HEK293 (cell line): ENCODE measurements around the gene CREM.

Experiments used
- CTCF ChIA-PET: fragments of 350-600 bp; formaldehyde crosslinking; extraction: SDS; loops from one replicate; lab custom pipeline; 2021; ENCODE audit warnings: antibody characterized with exemption; lab: Yijun Ruan, JAX
- POLR2A ChIA-PET: fragments of 300-600 bp; formaldehyde crosslinking; extraction: SDS; loops from one replicate; lab custom pipeline; 2020; ENCODE audit warnings: antibody characterized with exemption, inconsistent platforms; lab: Yijun Ruan, JAX
- H3K27ac ChIP-seq: fragments of 200-500 bp; sonication (Bioruptor generic); 2 replicates; pipeline ENCODE4 v1.5.1; 2014; ENCODE audit warnings: low read depth, low read length, control low read depth, inconsistent platforms; ENCODE audit errors: extremely low read depth
- H3K36me3 ChIP-seq, 2 experiments: fragments of 200-500 bp in 1 of 2; sonication (Bioruptor generic) in 1 of 2; 1 replicate in 1 of 2; 2 replicates in 1 of 2; pipeline ENCODE4 v1.5.1; 2014 to 2017; ENCODE audit warnings: inconsistent platforms in 2 of 2, low read length in 2 of 2; ENCODE audit not compliant: control insufficient read depth in 2 of 2, insufficient read depth in 1 of 2
- H3K4me1 ChIP-seq: fragments of 200-500 bp; sonication (Bioruptor generic); 2 replicates; pipeline ENCODE4 v1.5.1; 2014; ENCODE audit warnings: mild to moderate bottlenecking, low read length, inconsistent platforms; ENCODE audit not compliant: control insufficient read depth, insufficient read depth
- H3K4me3 ChIP-seq: 2 replicates; pipeline ENCODE4 v1.5.1; 2011; ENCODE audit warnings: low read depth, mild to moderate bottlenecking, control low read depth, low read length, moderate library complexity
- H3K9me3 ChIP-seq: fragments of 200-500 bp; sonication (Bioruptor generic); 2 replicates; pipeline ENCODE4 v1.5.1; 2014; ENCODE audit warnings: low read depth, low read length, inconsistent platforms; ENCODE audit not compliant: control insufficient read depth, insufficient read depth
- GFI1B ChIP-seq: fragments of 450-650 bp; formaldehyde crosslinking; IDR thresholded peaks from 2 replicates; pipeline ENCODE4 v1.5.1; 2016; ENCODE audit warnings: missing biosample characterization, missing genetic modification characterization
- GLI4 ChIP-seq: fragments of 450-650 bp; formaldehyde crosslinking; IDR thresholded peaks from 2 replicates; pipeline ENCODE4 v1.5.1; 2016; ENCODE audit warnings: missing biosample characterization, missing genetic modification characterization
- HOXC10 ChIP-seq: sonication (generic); formaldehyde crosslinking; IDR thresholded peaks from 2 replicates; pipeline ENCODE4 v1.8.1; 2023; ENCODE audit warnings: mild to moderate bottlenecking, missing genetic modification reagents
- MYNN ChIP-seq: fragments of 450-650 bp; formaldehyde crosslinking; IDR thresholded peaks from 2 replicates; pipeline ENCODE4 v1.5.1; 2016; ENCODE audit warnings: missing biosample characterization, missing genetic modification characterization, borderline replicate concordance
- PRDM1 ChIP-seq: fragments of 450-650 bp; formaldehyde crosslinking; IDR thresholded peaks from 2 replicates; pipeline ENCODE4; 2016; ENCODE audit warnings: missing biosample characterization, missing genetic modification characterization
- SETDB1 ChIP-seq: IDR thresholded peaks from one replicate; pipeline ENCODE4 v1.6.1; 2017; ENCODE audit warnings: mild to moderate bottlenecking, low read length, moderate library complexity, mixed read lengths; ENCODE audit not compliant: insufficient read length
- TRIM28 ChIP-seq: IDR thresholded peaks from 2 replicates; pipeline ENCODE4 v1.6.1; 2011; ENCODE audit warnings: low read length, control low read depth, borderline replicate concordance
- WT1 ChIP-seq: fragments of 450-650 bp; formaldehyde crosslinking; IDR thresholded peaks from 2 replicates; pipeline ENCODE4 v1.5.1; 2016; ENCODE audit warnings: missing biosample characterization, missing genetic modification characterization
- ZBTB26 ChIP-seq: fragments of 450-650 bp; formaldehyde crosslinking; optimal IDR thresholded peaks from 2 replicates; pipeline ENCODE3; 2016; ENCODE audit warnings: missing biosample characterization, mild to moderate bottlenecking, missing genetic modification characterization
- ZBTB49 ChIP-seq: fragments of 450-650 bp; formaldehyde crosslinking; IDR thresholded peaks from 2 replicates; pipeline ENCODE4 v1.5.1; 2016; ENCODE audit warnings: missing biosample characterization, missing genetic modification characterization, low read depth
- ZNF10 ChIP-seq: fragments of 450-650 bp; formaldehyde crosslinking; IDR thresholded peaks from 2 replicates; pipeline ENCODE4 v1.5.1; 2017; ENCODE audit warnings: missing biosample characterization, missing genetic modification characterization
- ZNF132 ChIP-seq: fragments of 450-650 bp; formaldehyde crosslinking; IDR thresholded peaks from 2 replicates; pipeline ENCODE4 v1.5.1; 2017; ENCODE audit warnings: missing biosample characterization, missing genetic modification characterization, borderline replicate concordance
- ZNF140 ChIP-seq: fragments of 450-650 bp; formaldehyde crosslinking; IDR thresholded peaks from 2 replicates; pipeline ENCODE4 v1.5.1; 2016; ENCODE audit warnings: missing biosample characterization, missing genetic modification characterization
- ZNF169 ChIP-seq: fragments of 450-650 bp; formaldehyde crosslinking; IDR thresholded peaks from 2 replicates; pipeline ENCODE4 v1.5.1; 2016; ENCODE audit warnings: missing biosample characterization, missing genetic modification characterization
- ZNF26 ChIP-seq: fragments of 450-650 bp; formaldehyde crosslinking; IDR thresholded peaks from 2 replicates; pipeline ENCODE4 v1.5.1; 2016; ENCODE audit warnings: missing biosample characterization, missing genetic modification characterization
- ZNF266 ChIP-seq: fragments of 450-650 bp; formaldehyde crosslinking; IDR thresholded peaks from 2 replicates; pipeline ENCODE4 v1.5.1; 2016; ENCODE audit warnings: missing biosample characterization, missing genetic modification characterization, low read depth
- ZNF391 ChIP-seq: fragments of 450-650 bp; formaldehyde crosslinking; IDR thresholded peaks from 2 replicates; pipeline ENCODE4 v1.5.1; 2016; ENCODE audit warnings: low read depth, missing biosample characterization, missing genetic modification characterization, borderline replicate concordance
- ZNF416 ChIP-seq: fragments of 450-650 bp; formaldehyde crosslinking; IDR thresholded peaks from 2 replicates; pipeline ENCODE4 v1.5.1; 2016; ENCODE audit warnings: missing biosample characterization, missing genetic modification characterization
- ZNF510 ChIP-seq: fragments of 450-650 bp; formaldehyde crosslinking; IDR thresholded peaks from 2 replicates; pipeline ENCODE4 v1.5.1; 2018; ENCODE audit warnings: mild to moderate bottlenecking, missing genetic modification characterization, missing biosample characterization; ENCODE audit not compliant: insufficient replicate concordance
- ZNF558 ChIP-seq: fragments of 450-650 bp; formaldehyde crosslinking; IDR thresholded peaks from 2 replicates; pipeline ENCODE4 v1.5.1; 2016; ENCODE audit warnings: missing biosample characterization, missing genetic modification characterization
- ZNF596 ChIP-seq: fragments of 450-650 bp; IDR thresholded peaks from 2 replicates; pipeline ENCODE4 v1.5.0; 2018; ENCODE audit warnings: missing biosample characterization, mild to moderate bottlenecking, missing genetic modification characterization, moderate library complexity
- ZNF664 ChIP-seq: fragments of 450-650 bp; formaldehyde crosslinking; IDR thresholded peaks from 2 replicates; pipeline ENCODE4 v1.5.1; 2016; ENCODE audit warnings: missing biosample characterization, missing genetic modification characterization
- ZNF677 ChIP-seq: fragments of 450-650 bp; IDR thresholded peaks from 2 replicates; pipeline ENCODE4 v1.5.0; 2018; ENCODE audit warnings: missing biosample characterization, mild to moderate bottlenecking, missing genetic modification characterization, moderate library complexity
- ZNF777 ChIP-seq: fragments of 450-650 bp; formaldehyde crosslinking; IDR thresholded peaks from 2 replicates; pipeline ENCODE4 v1.5.1; 2017; ENCODE audit warnings: missing biosample characterization, missing genetic modification characterization, borderline replicate concordance
- ZNF791 ChIP-seq: fragments of 450-650 bp; formaldehyde crosslinking; IDR thresholded peaks from 2 replicates; pipeline ENCODE4 v1.5.1; 2016; ENCODE audit warnings: missing biosample characterization, missing genetic modification characterization

Gene CREM

GRCh38 chr10:35246770-35247343 lies 120.2 kb downstream of the CREM start:
- no peaks in the 10 kb centered on the region for H3K4me1 ChIP-seq
- no peak for TF ChIP-seq HOXC10 (CRISPR knock-in tag)
- no peak for TF ChIP-seq ZNF596 (tag by site-specific recombination)
- no peak for TF ChIP-seq MYNN (tag by site-specific recombination)
- no peak for TF ChIP-seq ZNF169 (tag by site-specific recombination)
- no peak for TF ChIP-seq ZNF391 (tag by site-specific recombination)
- no peak for TF ChIP-seq ZNF26
- no peak for TF ChIP-seq ZNF132 (tag by site-specific recombination)
- TF ChIP-seq ZBTB49 (tag by site-specific recombination) = no peak
- no peak for TF ChIP-seq GFI1B (tag by site-specific recombination)
- TF ChIP-seq, all 188 proteins: peak for 0
- ChIA-PET CTCF (interaction anchor here (0.7 kb wide), 1 partner anchor 534 kb away, joined by 4 read pairs; no protein-coding TSS in a partner anchor), POLR2A (no interaction called here)
- no peak overlapping the region for H3K27ac ChIP-seq
- H3K4me3 ChIP-seq = no peak overlapping the region
- H3K9me3 ChIP-seq = no peaks in the 10 kb centered on the region
- H3K36me3 ChIP-seq = no peaks in the 10 kb centered on the region

- Histone ChIP-seq H3K9me3 (no peaks in the 10 kb centered on the region), H3K27ac (no peak overlapping the region), H3K36me3 (no peaks in the 10 kb centered on the region), H3K4me3 (no peak overlapping the region), H3K4me1 (no peaks in the 10 kb centered on the region)
- POLR2A ChIA-PET = no interaction called here
- TF ChIP-seq GLI4 (tag by site-specific recombination) = no peak
- no peak for TF ChIP-seq WT1 (tag by site-specific recombination)
- no peak for TF ChIP-seq ZNF677 (tag by site-specific recombination)
- CTCF ChIA-PET = interaction anchor here (0.7 kb wide), 1 partner anchor 27 kb away, joined by 3 read pairs; no protein-coding TSS in a partner anchor
These were observed 124.9 kb downstream of the CREM start for GRCh38 chr10:35251373-35252100.

- ChIA-PET CTCF (no interaction called here), POLR2A (no interaction called here)
- no peaks in the 10 kb centered on the region for H3K36me3 ChIP-seq
- H3K27ac ChIP-seq = no peak overlapping the region
- no peaks in the 10 kb centered on the region for H3K4me1 ChIP-seq
- no peaks in the 10 kb centered on the region for H3K9me3 ChIP-seq
- H3K4me3 ChIP-seq = no peak overlapping the region
- TF ChIP-seq ZNF416 (tag by site-specific recombination) (no peak), PRDM1 (tag by site-specific recombination) (peak; percentile 71), ZNF558 (tag by site-specific recombination) (peak; percentile 98), SETDB1 (peak; percentile 88), ZNF266 (tag by site-specific recombination) (no peak), ZNF791 (tag by site-specific recombination) (peak; percentile 100), ZNF510 (tag by site-specific recombination) (no peak), TRIM28 (peak; percentile 93), ZNF10 (tag by site-specific recombination) (no peak), ZNF664 (no peak), ZNF777 (tag by site-specific recombination) (no peak), ZNF140 (tag by site-specific recombination) (no peak), ZBTB26 (tag by site-specific recombination) (no peak)
These were observed 130.7 kb downstream of the CREM start for GRCh38 chr10:35257057-35257983.
